SK-MEL-5 (cell line): ENCODE results near the gene NXF3. TPM values are rescaled to one million over a fixed set of nuclear protein-coding genes. Genes with fewer than 3 reads are reported as not detected.
A peak's percentile ranks its signal among the peaks of the same experiment; 100 is the strongest.
"Not testable (repeated sequence)": the region's sequence is repeated elsewhere in the genome, so short reads cannot be mapped to it uniquely, and the experiment has no call there.

Experiments
- DNase-seq: peaks from one replicate; pipeline ENCODE4 v3.0.0-alpha.2; 2016; ENCODE audit warnings: low read depth, low spot score
- in situ Hi-C: cut with HindIII; loops from 2 replicates; pipeline ENCODE4 v1.10.0; 2016; ENCODE audit warnings: low sequenced_read_pairs, high pct_unique_total_duplicates, low pct_unique_long_range_greater_than_20kb
- total RNA-seq: library from RNA; depleted of rRNA; stranded (reverse); fragments of >200 nt; shearing (Covaris generic); gene quantifications from 2 replicates; pipeline ENCODE4 v1.2.3, GENCODE V29; 2014; rRNA removed

The NXF3 gene
- total RNA-seq, 1 experiment from 2014 or later: not detected

- DNase-seq: peak; percentile 18
- in situ Hi-C loops: no loop called here
Observed at GRCh38 chrX:103063191-103063845, 29.6 kb downstream of the NXF3 start.

GRCh38 chrX:103061486-103061885 lies 31.5 kb downstream of the NXF3 start:
- in situ Hi-C loops: no loop called here
- no peak for DNase-seq

GRCh38 chrX:103056902-103057301 lies 36.0 kb downstream of the NXF3 start:
- in situ Hi-C loops: no loop called here
- DNase-seq: no peak

- in situ Hi-C loops: no loop called here
Observed at GRCh38 chrX:103052625-103053024, 40.3 kb downstream of the NXF3 start.

GRCh38 chrX:103051260-103051789 lies 41.6 kb downstream of the NXF3 start:
- in situ Hi-C loops: no loop called here
- DNase-seq: no peak

More at GRCh38 chrX:103052625-103053024, 40.3 kb downstream of the NXF3 start:
- no peak for DNase-seq

GRCh38 chrX:103033371-103033770 lies 59.6 kb downstream of the NXF3 start:
- DNase-seq, in situ Hi-C loops: not testable (repeated sequence)

Other genes with a start within 250 kb of the NXF3 start
- gene RAB40AL, start 155.9 kb downstream of the NXF3 start, total RNA-seq: not detected in 2 replicates
- 5.4 and 7.2 TPM in 2 replicates for gene BEX1, start 29.0 kb downstream of the NXF3 start, total RNA-seq
- 104 and 110 TPM in 2 replicates for gene BEX4, start 122.0 kb upstream of the NXF3 start, total RNA-seq
- gene TCEAL8, start 162.0 kb upstream of the NXF3 start, total RNA-seq: 174 and 191 TPM in 2 replicates
- gene TCEAL5, start 183.6 kb upstream of the NXF3 start, total RNA-seq: not detected in 2 replicates
- 3.7 and 4.6 TPM in 2 replicates for gene BEX2, start 217.8 kb upstream of the NXF3 start, total RNA-seq
- not detected in 2 replicates for gene TCEAL7, start 237.1 kb upstream of the NXF3 start, total RNA-seq